WTC11 (cell line): ENCODE data around the gene IQCE.

ENCODE experiments used
- CBFB ChIP-seq: sonication (generic); formaldehyde crosslinking; IDR thresholded peaks from 2 replicates; pipeline ENCODE4 v1.8.1; 2022; ENCODE audit warnings: mild to moderate bottlenecking, low read depth, missing genetic modification reagents
- CREB1 ChIP-seq: sonication (generic); formaldehyde crosslinking; IDR thresholded peaks from 2 replicates; pipeline ENCODE4 v1.8.0; 2023; ENCODE audit warnings: mild to moderate bottlenecking, missing genetic modification reagents
- ELF4 ChIP-seq: sonication (generic); formaldehyde crosslinking; IDR thresholded peaks from 2 replicates; pipeline ENCODE4 v1.8.1; 2022; ENCODE audit warnings: low read depth, mild to moderate bottlenecking, moderate library complexity, missing genetic modification reagents
- MYBL2 ChIP-seq: sonication (generic); formaldehyde crosslinking; IDR thresholded peaks from 2 replicates; pipeline ENCODE4 v1.8.1; 2023; ENCODE audit warnings: mild to moderate bottlenecking, moderate library complexity, missing genetic modification reagents
- RELA ChIP-seq: sonication (generic); formaldehyde crosslinking; IDR thresholded peaks from 2 replicates; pipeline ENCODE4 v1.8.1; 2022; ENCODE audit warnings: missing genetic modification reagents, mild to moderate bottlenecking, borderline replicate concordance
- ZBTB21 ChIP-seq: sonication (generic); formaldehyde crosslinking; IDR thresholded peaks from 2 replicates; pipeline ENCODE4 v1.8.1; 2023; ENCODE audit warnings: mild to moderate bottlenecking, missing genetic modification reagents, borderline replicate concordance
- ZNF317 ChIP-seq: sonication (generic); formaldehyde crosslinking; IDR thresholded peaks from 2 replicates; pipeline ENCODE4 v1.8.1; 2023; ENCODE audit warnings: low read depth, mild to moderate bottlenecking, moderate library complexity, missing genetic modification reagents, borderline replicate concordance
- TF ChIP-seq, protein P1 (sequence below): fragments of 200-600 bp; IDR thresholded peaks from 2 replicates; pipeline ENCODE4 v1.8.0; 2022; ENCODE audit warnings: antibody characterized with exemption
- TF ChIP-seq, protein P2 (sequence below): sonication (generic); formaldehyde crosslinking; IDR thresholded peaks from 2 replicates; pipeline ENCODE4 v1.8.1; 2023; ENCODE audit warnings: mild to moderate bottlenecking, missing genetic modification reagents, moderate library complexity
- TF ChIP-seq, protein P3 (sequence below): sonication (generic); formaldehyde crosslinking; IDR thresholded peaks from 2 replicates; pipeline ENCODE4 v1.8.0; 2022; ENCODE audit warnings: mild to moderate bottlenecking, missing genetic modification reagents
- TF ChIP-seq, protein P4 (sequence below): fragments of 250-450 bp; sonication (Bioruptor Pico); IDR thresholded peaks from 2 replicates; pipeline ENCODE4 v1.9.0; 2021; ENCODE audit warnings: moderate library complexity, mild to moderate bottlenecking, inconsistent platforms, borderline replicate concordance

DNA sequence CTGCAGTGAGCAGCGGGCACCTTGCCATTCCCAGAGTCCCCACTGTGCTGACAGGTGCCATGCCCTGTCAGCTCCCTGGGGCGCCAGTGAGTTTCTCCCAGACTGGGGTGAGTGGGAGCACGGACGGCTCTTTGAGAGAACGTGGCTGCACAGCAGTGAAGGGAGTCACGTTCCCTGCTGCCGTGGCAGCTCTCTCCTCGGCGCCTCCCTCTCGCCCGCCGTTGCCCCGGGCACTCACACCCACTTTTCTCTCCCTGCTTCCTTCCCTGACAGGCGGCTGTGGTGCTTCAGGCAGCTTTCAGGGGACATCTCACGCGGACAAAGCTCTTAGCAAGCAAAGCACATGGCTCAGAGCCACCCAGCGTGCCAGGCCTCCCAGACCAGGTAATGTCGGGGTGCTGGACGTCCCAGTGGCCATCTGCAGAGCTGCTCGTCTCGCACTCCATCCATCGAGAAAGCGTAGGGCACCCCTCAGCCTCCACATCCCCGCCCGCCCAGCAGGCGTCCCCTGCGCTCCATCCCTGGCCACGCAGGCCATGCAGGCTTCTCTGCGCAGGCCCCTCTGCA lies 45.9 kb downstream of the IQCE start:
- TF ChIP-seq, protein P1, sequence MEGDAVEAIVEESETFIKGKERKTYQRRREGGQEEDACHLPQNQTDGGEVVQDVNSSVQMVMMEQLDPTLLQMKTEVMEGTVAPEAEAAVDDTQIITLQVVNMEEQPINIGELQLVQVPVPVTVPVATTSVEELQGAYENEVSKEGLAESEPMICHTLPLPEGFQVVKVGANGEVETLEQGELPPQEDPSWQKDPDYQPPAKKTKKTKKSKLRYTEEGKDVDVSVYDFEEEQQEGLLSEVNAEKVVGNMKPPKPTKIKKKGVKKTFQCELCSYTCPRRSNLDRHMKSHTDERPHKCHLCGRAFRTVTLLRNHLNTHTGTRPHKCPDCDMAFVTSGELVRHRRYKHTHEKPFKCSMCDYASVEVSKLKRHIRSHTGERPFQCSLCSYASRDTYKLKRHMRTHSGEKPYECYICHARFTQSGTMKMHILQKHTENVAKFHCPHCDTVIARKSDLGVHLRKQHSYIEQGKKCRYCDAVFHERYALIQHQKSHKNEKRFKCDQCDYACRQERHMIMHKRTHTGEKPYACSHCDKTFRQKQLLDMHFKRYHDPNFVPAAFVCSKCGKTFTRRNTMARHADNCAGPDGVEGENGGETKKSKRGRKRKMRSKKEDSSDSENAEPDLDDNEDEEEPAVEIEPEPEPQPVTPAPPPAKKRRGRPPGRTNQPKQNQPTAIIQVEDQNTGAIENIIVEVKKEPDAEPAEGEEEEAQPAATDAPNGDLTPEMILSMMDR: no peak
- TF ChIP-seq, protein P2, sequence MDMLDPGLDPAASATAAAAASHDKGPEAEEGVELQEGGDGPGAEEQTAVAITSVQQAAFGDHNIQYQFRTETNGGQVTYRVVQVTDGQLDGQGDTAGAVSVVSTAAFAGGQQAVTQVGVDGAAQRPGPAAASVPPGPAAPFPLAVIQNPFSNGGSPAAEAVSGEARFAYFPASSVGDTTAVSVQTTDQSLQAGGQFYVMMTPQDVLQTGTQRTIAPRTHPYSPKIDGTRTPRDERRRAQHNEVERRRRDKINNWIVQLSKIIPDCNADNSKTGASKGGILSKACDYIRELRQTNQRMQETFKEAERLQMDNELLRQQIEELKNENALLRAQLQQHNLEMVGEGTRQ (CRISPR knock-in tag): no peak
- TF ChIP-seq ZNF317 (CRISPR knock-in tag): no peak
- no peak for TF ChIP-seq RELA (CRISPR knock-in tag)
- TF ChIP-seq, protein P3, sequence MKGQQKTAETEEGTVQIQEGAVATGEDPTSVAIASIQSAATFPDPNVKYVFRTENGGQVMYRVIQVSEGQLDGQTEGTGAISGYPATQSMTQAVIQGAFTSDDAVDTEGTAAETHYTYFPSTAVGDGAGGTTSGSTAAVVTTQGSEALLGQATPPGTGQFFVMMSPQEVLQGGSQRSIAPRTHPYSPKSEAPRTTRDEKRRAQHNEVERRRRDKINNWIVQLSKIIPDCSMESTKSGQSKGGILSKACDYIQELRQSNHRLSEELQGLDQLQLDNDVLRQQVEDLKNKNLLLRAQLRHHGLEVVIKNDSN (CRISPR knock-in tag): no peak
- TF ChIP-seq, protein P4, sequence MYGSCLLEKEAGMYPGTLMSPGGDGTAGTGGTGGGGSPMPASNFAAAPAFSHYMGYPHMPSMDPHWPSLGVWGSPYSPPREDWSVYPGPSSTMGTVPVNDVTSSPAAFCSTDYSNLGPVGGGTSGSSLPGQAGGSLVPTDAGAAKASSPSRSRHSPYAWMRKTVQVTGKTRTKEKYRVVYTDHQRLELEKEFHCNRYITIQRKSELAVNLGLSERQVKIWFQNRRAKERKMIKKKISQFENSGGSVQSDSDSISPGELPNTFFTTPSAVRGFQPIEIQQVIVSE (CRISPR knock-in tag): no peak
- TF ChIP-seq ZBTB21 (CRISPR knock-in tag): no peak
- no peak for TF ChIP-seq MYBL2
- TF ChIP-seq CBFB (CRISPR knock-in tag): no peak
- no peak for TF ChIP-seq ELF4 (CRISPR knock-in tag)
- TF ChIP-seq CREB1 (CRISPR knock-in tag): no peak
